Neural progenitor cell (in vitro differentiated cells): ENCODE results near the gene KCNQ1. TPM values are rescaled to one million over a fixed set of nuclear protein-coding genes. Genes with fewer than 3 reads are reported as not detected.

Experiments
- DNase-seq: peaks from one replicate; pipeline ENCODE4 v3.0.0-alpha.2; 2016; ENCODE audit warnings: low spot score
- H2AFZ ChIP-seq: fragments of 200-600 bp; sonication (generic); replicated peaks from 2 replicates; pipeline ENCODE4 v1.6.1; 2016; ENCODE audit warnings: antibody characterized with exemption
- H3F3A ChIP-seq: fragments of 200-600 bp; sonication (generic); 2 replicates; pipeline ENCODE4 v1.6.1; 2016; ENCODE audit warnings: antibody characterized with exemption, low read depth
- H3K27ac ChIP-seq: fragments of 200-600 bp; sonication (generic); 2 replicates; pipeline ENCODE4 v1.5.1; 2016; ENCODE audit warnings: mild to moderate bottlenecking
- H3K27me3 ChIP-seq: fragments of 200-600 bp; sonication (generic); 2 replicates; pipeline ENCODE4 v1.6.1; 2016; ENCODE audit warnings: mild to moderate bottlenecking, moderate library complexity
- H3K36me3 ChIP-seq: fragments of 200-600 bp; sonication (generic); 2 replicates; pipeline ENCODE4 v1.5.1; 2016
- H3K4me1 ChIP-seq: fragments of 200-600 bp; sonication (generic); 2 replicates; pipeline ENCODE4 v1.6.1; 2016; ENCODE audit warnings: mixed run types
- H3K4me2 ChIP-seq: fragments of 200-600 bp; sonication (generic); 2 replicates; pipeline ENCODE4 v1.6.1; 2016
- H3K4me3 ChIP-seq: fragments of 200-600 bp; sonication (generic); 2 replicates; pipeline ENCODE4 v1.5.1; 2016
- H3K79me2 ChIP-seq: fragments of 200-600 bp; sonication (generic); 2 replicates; pipeline ENCODE4 v1.6.1; 2016; ENCODE audit warnings: low read depth
- H3K9ac ChIP-seq: fragments of 200-600 bp; sonication (generic); 2 replicates; pipeline ENCODE4 v1.6.1; 2016
- H3K9me3 ChIP-seq: fragments of 200-600 bp; sonication (generic); 2 replicates; pipeline ENCODE4 v1.5.1; 2016; ENCODE audit warnings: low read depth
- H4K20me1 ChIP-seq: fragments of 200-600 bp; sonication (generic); 2 replicates; pipeline ENCODE4 v1.6.1; 2016; ENCODE audit warnings: low read depth
- H3K27ac Mint-ChIP-seq: 3 replicates; pipeline ENCODE4 v1.8.0; 2021; ENCODE audit warnings: mixed read lengths
- H3K27me3 Mint-ChIP-seq: 2 replicates; pipeline ENCODE4 v1.8.0; 2022; ENCODE audit warnings: low read depth, mild to moderate bottlenecking, inconsistent platforms, moderate library complexity, mixed read lengths; ENCODE audit not compliant: insufficient read depth
- H3K36me3 Mint-ChIP-seq: 3 replicates; pipeline ENCODE4 v1.8.0; 2021; ENCODE audit warnings: mixed read lengths
- H3K4me1 Mint-ChIP-seq: 3 replicates; pipeline ENCODE4 v1.8.0; 2021; ENCODE audit warnings: mixed read lengths
- H3K4me3 Mint-ChIP-seq: 3 replicates; pipeline ENCODE4 v1.8.0; 2021; ENCODE audit warnings: mild to moderate bottlenecking, moderate library complexity, mixed read lengths
- H3K9me3 Mint-ChIP-seq: 3 replicates; pipeline ENCODE4 v1.8.0; 2020; ENCODE audit warnings: mixed read lengths
- EZH2 ChIP-seq: fragments of 200-600 bp; sonication (generic); IDR thresholded peaks from 2 replicates; pipeline ENCODE4 v1.6.1; 2017; ENCODE audit warnings: antibody characterized with exemption, mild to moderate bottlenecking, moderate library complexity
- EZH2phosphoT487 ChIP-seq: fragments of 200-600 bp; sonication (generic); IDR thresholded peaks from 2 replicates; pipeline ENCODE4 v1.6.1; 2017; ENCODE audit warnings: antibody characterized with exemption
- total RNA-seq: library from RNA; depleted of rRNA; stranded (reverse); fragments of >200 nt; gene quantifications from 2 replicates; pipeline ENCODE4 v1.2.3, GENCODE V29; 2015; ENCODE audit warnings: low replicate concordance
- TF ChIP-seq, protein P1 (sequence below): fragments of 200-600 bp; sonication (generic); IDR thresholded peaks from 2 replicates; pipeline ENCODE4 v1.5.1; 2017; ENCODE audit warnings: antibody characterized with exemption, mild to moderate bottlenecking

KCNQ1 gene
- total RNA-seq, 1 donor from 2014 or later = 0.11 TPM

DNA sequence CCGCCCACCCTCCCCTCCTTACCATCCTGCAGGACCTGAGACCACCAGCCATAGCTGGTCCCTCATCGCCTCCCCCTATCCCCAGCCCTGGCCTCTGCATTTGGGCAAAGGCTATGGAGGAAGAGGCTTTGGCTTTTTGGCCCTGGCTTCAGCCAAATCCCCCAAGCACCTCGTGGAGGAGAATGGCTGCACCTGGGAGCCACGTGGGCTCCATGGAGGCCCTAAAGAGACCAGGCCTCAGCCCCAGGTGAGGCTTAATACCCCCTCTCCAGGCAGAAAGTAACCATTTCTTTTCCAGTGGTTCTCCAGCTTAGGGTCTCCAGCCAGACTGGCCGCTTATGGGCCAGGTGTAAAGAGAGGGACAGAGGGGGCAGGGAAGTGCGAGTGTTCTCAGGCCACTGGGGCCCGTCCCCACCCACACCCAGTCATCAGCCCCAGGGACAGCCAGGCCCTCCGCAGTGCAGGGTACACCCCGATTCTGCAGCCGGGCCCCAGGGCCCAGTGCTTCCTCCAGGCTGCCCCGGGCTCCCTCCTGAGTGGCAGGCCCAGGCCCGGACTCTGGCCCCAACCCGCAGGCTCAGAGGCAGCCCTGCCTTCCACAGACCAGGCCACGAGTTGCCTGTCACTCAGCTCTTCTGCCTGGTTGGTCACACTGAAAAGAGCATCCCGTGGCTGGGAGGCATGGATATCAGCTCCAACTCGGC is 414.3 kb downstream of the KCNQ1 start:
- no peak for TF ChIP-seq EZH2
- no peak for TF ChIP-seq EZH2phosphoT487
- TF ChIP-seq, protein P1, sequence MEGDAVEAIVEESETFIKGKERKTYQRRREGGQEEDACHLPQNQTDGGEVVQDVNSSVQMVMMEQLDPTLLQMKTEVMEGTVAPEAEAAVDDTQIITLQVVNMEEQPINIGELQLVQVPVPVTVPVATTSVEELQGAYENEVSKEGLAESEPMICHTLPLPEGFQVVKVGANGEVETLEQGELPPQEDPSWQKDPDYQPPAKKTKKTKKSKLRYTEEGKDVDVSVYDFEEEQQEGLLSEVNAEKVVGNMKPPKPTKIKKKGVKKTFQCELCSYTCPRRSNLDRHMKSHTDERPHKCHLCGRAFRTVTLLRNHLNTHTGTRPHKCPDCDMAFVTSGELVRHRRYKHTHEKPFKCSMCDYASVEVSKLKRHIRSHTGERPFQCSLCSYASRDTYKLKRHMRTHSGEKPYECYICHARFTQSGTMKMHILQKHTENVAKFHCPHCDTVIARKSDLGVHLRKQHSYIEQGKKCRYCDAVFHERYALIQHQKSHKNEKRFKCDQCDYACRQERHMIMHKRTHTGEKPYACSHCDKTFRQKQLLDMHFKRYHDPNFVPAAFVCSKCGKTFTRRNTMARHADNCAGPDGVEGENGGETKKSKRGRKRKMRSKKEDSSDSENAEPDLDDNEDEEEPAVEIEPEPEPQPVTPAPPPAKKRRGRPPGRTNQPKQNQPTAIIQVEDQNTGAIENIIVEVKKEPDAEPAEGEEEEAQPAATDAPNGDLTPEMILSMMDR = no peak
- no peak overlapping the region for H3K9ac ChIP-seq
- H3K27me3 ChIP-seq = peaks cover 54% of the 10 kb centered on the region
- H3K9me3 Mint-ChIP-seq = peaks cover under 1% of the 10 kb centered on the region
- H3K4me1 Mint-ChIP-seq = peaks cover 47% of the 10 kb centered on the region
- peaks cover 18% of the 10 kb centered on the region for H3K27me3 Mint-ChIP-seq
- H3K4me3 Mint-ChIP-seq = peak overlapping the region; percentile 64
- no peaks in the 10 kb centered on the region for H3K9me3 ChIP-seq
- no peaks in the 10 kb centered on the region for H4K20me1 ChIP-seq
- H3K4me2 ChIP-seq = no peak overlapping the region
- H3K36me3 ChIP-seq = no peaks in the 10 kb centered on the region
- H2AFZ ChIP-seq = no peak overlapping the region
- H3K27ac Mint-ChIP-seq = peak overlapping the region; percentile 89
- no peaks in the 10 kb centered on the region for H3K79me2 ChIP-seq
- DNase-seq = peak; percentile 73
- H3K4me1 ChIP-seq = peaks cover 14% of the 10 kb centered on the region
- no peak overlapping the region for H3K27ac ChIP-seq
- H3F3A ChIP-seq = peaks cover 20% of the 10 kb centered on the region
- H3K36me3 Mint-ChIP-seq = no peaks in the 10 kb centered on the region
- no peak overlapping the region for H3K4me3 ChIP-seq

GRCh38 chr11:2859699-2860037 is 414.9 kb downstream of the KCNQ1 start:
- Mint-ChIP-seq H3K36me3 (no peaks in the 10 kb centered on the region), H3K27me3 (peaks cover 18% of the 10 kb centered on the region)
- peaks cover 59% of the 10 kb centered on the region for H3K27me3 ChIP-seq

DNA sequence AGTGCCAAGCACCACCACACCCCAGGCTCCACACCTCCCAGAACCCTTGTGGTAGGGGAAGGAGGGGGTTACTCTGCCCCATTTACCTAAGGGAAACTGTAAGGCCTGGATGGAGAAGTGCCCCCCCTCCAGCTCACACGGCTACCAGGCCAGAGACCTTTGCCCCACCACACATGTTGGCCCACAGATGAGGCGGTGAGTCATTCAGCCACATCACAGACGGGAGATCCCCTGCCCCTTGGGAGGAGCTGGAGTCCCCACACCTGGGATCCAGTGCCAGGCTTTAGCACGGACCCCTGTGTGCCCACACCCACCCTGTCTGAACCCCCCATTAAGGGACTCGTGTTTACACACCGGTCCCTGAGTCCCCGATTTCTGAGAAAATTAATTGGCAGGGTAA is 415.8 kb downstream of the KCNQ1 start:
- H3K27me3 Mint-ChIP-seq = peaks cover 19% of the 10 kb centered on the region
- no peak overlapping the region for H3K4me3 ChIP-seq
- TF ChIP-seq EZH2 = no peak
- TF ChIP-seq, protein P1 = no peak
- no peak for TF ChIP-seq EZH2phosphoT487

More at GRCh38 chr11:2859699-2860037, 414.9 kb downstream of the KCNQ1 start:
- H3K9ac ChIP-seq = no peak overlapping the region
- H3K4me2 ChIP-seq = no peak overlapping the region
- peaks cover 20% of the 10 kb centered on the region for H3F3A ChIP-seq
- no peaks in the 10 kb centered on the region for H4K20me1 ChIP-seq
- no peaks in the 10 kb centered on the region for H3K9me3 Mint-ChIP-seq
- no peaks in the 10 kb centered on the region for H3K36me3 ChIP-seq
- H3K9me3 ChIP-seq = no peaks in the 10 kb centered on the region
- peak overlapping the region; percentile 64 for H3K4me3 Mint-ChIP-seq
- H3K4me1 ChIP-seq = peaks cover 14% of the 10 kb centered on the region
- peaks cover 43% of the 10 kb centered on the region for H3K4me1 Mint-ChIP-seq
- no peak overlapping the region for H2AFZ ChIP-seq
- H3K4me3 ChIP-seq = no peak overlapping the region
- no peak for DNase-seq
- no peak overlapping the region for H3K27ac ChIP-seq
- peak overlapping the region; percentile 89 for H3K27ac Mint-ChIP-seq
- TF ChIP-seq EZH2phosphoT487 = no peak
- H3K79me2 ChIP-seq = no peaks in the 10 kb centered on the region

More for the DNA sequence above, 415.8 kb downstream of the KCNQ1 start:
- Mint-ChIP-seq H3K4me3 (peak overlapping the region; percentile 18), H3K36me3 (no peaks in the 10 kb centered on the region), H3K4me1 (peaks cover 45% of the 10 kb centered on the region), H3K27ac (peak overlapping the region; percentile 26), H3K9me3 (no peaks in the 10 kb centered on the region)
- H3K36me3 ChIP-seq = no peaks in the 10 kb centered on the region
- H3K9me3 ChIP-seq = no peaks in the 10 kb centered on the region
- peaks cover 20% of the 10 kb centered on the region for H3F3A ChIP-seq
- no peak overlapping the region for H3K9ac ChIP-seq
- H3K27ac ChIP-seq = no peak overlapping the region
- no peak for DNase-seq
- H3K4me2 ChIP-seq = no peak overlapping the region
- H4K20me1 ChIP-seq = no peaks in the 10 kb centered on the region
- peaks cover 65% of the 10 kb centered on the region for H3K27me3 ChIP-seq
- no peak overlapping the region for H2AFZ ChIP-seq
- H3K79me2 ChIP-seq = no peaks in the 10 kb centered on the region
- H3K4me1 ChIP-seq = peaks cover 14% of the 10 kb centered on the region
